MM.1S (cell line): ENCODE data around the gene GAS7.

Source experiments
- EZH2 ChIP-seq: fragments of 300-600 bp; sonication (generic); optimal IDR thresholded peaks from 2 replicates; pipeline ENCODE3; 2017; ENCODE audit warnings: low read depth, mild to moderate bottlenecking, antibody characterized with exemption, low read length, mixed read lengths
- TF ChIP-seq, protein P1 (sequence below): fragments of 300-600 bp; sonication (generic); IDR thresholded peaks from 2 replicates; pipeline ENCODE4 v1.5.1; 2016; ENCODE audit warnings: antibody characterized with exemption, low read length, mixed read lengths

- TF ChIP-seq EZH2 = no peak
- TF ChIP-seq, protein P1, sequence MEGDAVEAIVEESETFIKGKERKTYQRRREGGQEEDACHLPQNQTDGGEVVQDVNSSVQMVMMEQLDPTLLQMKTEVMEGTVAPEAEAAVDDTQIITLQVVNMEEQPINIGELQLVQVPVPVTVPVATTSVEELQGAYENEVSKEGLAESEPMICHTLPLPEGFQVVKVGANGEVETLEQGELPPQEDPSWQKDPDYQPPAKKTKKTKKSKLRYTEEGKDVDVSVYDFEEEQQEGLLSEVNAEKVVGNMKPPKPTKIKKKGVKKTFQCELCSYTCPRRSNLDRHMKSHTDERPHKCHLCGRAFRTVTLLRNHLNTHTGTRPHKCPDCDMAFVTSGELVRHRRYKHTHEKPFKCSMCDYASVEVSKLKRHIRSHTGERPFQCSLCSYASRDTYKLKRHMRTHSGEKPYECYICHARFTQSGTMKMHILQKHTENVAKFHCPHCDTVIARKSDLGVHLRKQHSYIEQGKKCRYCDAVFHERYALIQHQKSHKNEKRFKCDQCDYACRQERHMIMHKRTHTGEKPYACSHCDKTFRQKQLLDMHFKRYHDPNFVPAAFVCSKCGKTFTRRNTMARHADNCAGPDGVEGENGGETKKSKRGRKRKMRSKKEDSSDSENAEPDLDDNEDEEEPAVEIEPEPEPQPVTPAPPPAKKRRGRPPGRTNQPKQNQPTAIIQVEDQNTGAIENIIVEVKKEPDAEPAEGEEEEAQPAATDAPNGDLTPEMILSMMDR = no peak
Measured at GRCh38 chr17:9943343-9943742, 255.1 kb downstream of the GAS7 start.
